Activated T-cell treated with anti-CD3 and anti-CD28 coated beads, Interleukin-2, amount 50 U/mL, for 4 hours (primary cell): ENCODE results near the gene SPAG5. TPM values are rescaled to one million over a fixed set of nuclear protein-coding genes. Genes with fewer than 3 reads are reported as not detected.
"Not testable (repeated sequence)": the region's sequence is repeated elsewhere in the genome, so short reads cannot be mapped to it uniquely, and the experiment has no call there.

Experiments
- ATAC-seq, 2 donors: fragments of 200-7000 bp; cut with Tn5 transposase; one replicate each; pipeline ENCODE4 v1.10.0; 2021
- DNase-seq: peaks from one replicate; pipeline ENCODE4 v3.0.0-alpha.2; 2020
- H3K27me3 Mint-ChIP-seq: one replicate; pipeline ENCODE4 v1.8.0; 2021; ENCODE audit warnings: low read depth, mixed read lengths
- H3K36me3 Mint-ChIP-seq: one replicate; pipeline ENCODE4 v1.8.0; 2022; ENCODE audit warnings: mixed read lengths; ENCODE audit not compliant: insufficient read depth
- H3K4me1 Mint-ChIP-seq: one replicate; pipeline ENCODE4 v1.8.0; 2021; ENCODE audit warnings: low read depth, mixed read lengths
- H3K4me3 Mint-ChIP-seq: one replicate; pipeline ENCODE4 v1.8.0; 2021; ENCODE audit warnings: mild to moderate bottlenecking, moderate library complexity, mixed read lengths
- H3K9me3 Mint-ChIP-seq: one replicate; pipeline ENCODE4 v1.8.0; 2021; ENCODE audit warnings: mixed read lengths
- total RNA-seq, 3 donors: library from RNA; stranded (reverse); gene quantifications; one replicate each; pipeline ENCODE4 v1.2.1, GENCODE V29; 2021

SPAG5 gene
- total RNA-seq, 3 donors from 2014 or later, result 23.8 to 30.4 (median 30.1) TPM

DNA sequence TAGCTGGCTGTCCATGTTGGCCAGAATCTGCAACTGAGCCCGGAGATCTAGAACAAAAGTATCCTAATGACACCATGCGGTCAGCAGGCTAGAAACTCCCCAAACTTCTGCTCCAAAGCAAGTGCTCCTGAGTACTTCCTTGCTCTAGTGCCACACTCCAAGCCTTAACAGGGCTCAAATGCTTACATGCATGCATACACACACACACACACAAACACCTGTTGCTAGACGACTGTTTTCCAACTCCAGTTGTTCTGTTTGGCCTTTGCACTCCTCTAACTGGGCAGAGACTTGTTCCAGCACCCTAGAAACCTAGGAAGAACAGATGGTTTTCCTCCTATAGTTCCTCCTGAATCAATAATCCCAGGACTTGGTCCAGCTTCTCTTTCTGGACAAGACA lies 14.4 kb downstream of the SPAG5 start:
- H3K4me3 Mint-ChIP-seq, result no peak overlapping the region
- H3K36me3 Mint-ChIP-seq, result peaks cover 8% of the 10 kb centered on the region
- no peaks in the 10 kb centered on the region for H3K9me3 Mint-ChIP-seq
- ATAC-seq (no peak), DNase-seq (no peak)
- peaks cover 5% of the 10 kb centered on the region for H3K4me1 Mint-ChIP-seq
- H3K27me3 Mint-ChIP-seq, result no peaks in the 10 kb centered on the region

- H3K4me3 Mint-ChIP-seq, result no peak overlapping the region
- H3K36me3 Mint-ChIP-seq, result peaks cover 2% of the 10 kb centered on the region
- ATAC-seq (no peak), DNase-seq (no peak)
- H3K27me3 Mint-ChIP-seq, result no peaks in the 10 kb centered on the region
- peaks cover 9% of the 10 kb centered on the region for H3K4me1 Mint-ChIP-seq
- no peaks in the 10 kb centered on the region for H3K9me3 Mint-ChIP-seq
These were observed 16.3 kb downstream of the SPAG5 start for GRCh38 chr17:28582513-28582912.

GRCh38 chr17:28580959-28581358 lies 17.9 kb downstream of the SPAG5 start:
- Mint-ChIP-seq H3K36me3 (peaks cover 2% of the 10 kb centered on the region), H3K27me3 (no peaks in the 10 kb centered on the region), H3K4me1 (peaks cover 23% of the 10 kb centered on the region), H3K9me3 (no peaks in the 10 kb centered on the region), H3K4me3 (no peak overlapping the region)
- ATAC-seq (no peak), DNase-seq (no peak)

GRCh38 chr17:28579526-28579925 lies 19.3 kb downstream of the SPAG5 start:
- Mint-ChIP-seq H3K27me3 (no peaks in the 10 kb centered on the region), H3K9me3 (no peaks in the 10 kb centered on the region), H3K36me3 (no peaks in the 10 kb centered on the region), H3K4me1 (peaks cover 25% of the 10 kb centered on the region), H3K4me3 (no peak overlapping the region)
- peak in 1 of 2 donors; percentile 23 for ATAC-seq
- DNase-seq, result no peak

- H3K4me1 Mint-ChIP-seq, result peaks cover 25% of the 10 kb centered on the region
- DNase-seq, result no peak
- H3K4me3 Mint-ChIP-seq, result no peak overlapping the region
- no peak for ATAC-seq
- no peaks in the 10 kb centered on the region for H3K9me3 Mint-ChIP-seq
- H3K27me3 Mint-ChIP-seq, result no peaks in the 10 kb centered on the region
- H3K36me3 Mint-ChIP-seq, result no peaks in the 10 kb centered on the region
These were observed 20.3 kb downstream of the SPAG5 start for GRCh38 chr17:28578246-28579195.

DNA sequence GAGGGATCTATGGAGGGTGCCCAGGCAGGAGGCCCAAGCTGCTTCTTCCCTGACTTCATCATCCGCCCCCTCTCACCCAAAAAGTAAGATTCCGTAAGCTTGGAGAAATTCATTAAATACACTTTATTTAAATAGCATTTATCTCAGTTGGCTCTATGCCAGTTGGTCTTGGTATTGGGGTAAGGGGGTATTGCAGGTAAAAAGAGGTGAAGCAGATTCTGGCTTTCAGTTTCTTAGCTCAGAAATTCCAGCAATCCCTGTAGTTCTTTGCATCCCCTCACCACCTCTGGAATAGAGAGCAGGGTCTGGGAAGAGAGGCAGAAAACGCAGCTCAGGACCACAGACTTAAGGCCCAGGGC lies 21.4 kb downstream of the SPAG5 start:
- no peak overlapping the region for H3K4me3 Mint-ChIP-seq

GRCh38 chr17:28576758-28577465 lies 21.9 kb downstream of the SPAG5 start, which contains the start of gene ALDOC:
Gene ALDOC (minus strand): TSS chr17:28576895. CDS start chr17:28575532, 1,363 bp downstream.
- H3K36me3 Mint-ChIP-seq, result no peaks in the 10 kb centered on the region
- H3K4me1 Mint-ChIP-seq, result peaks cover 40% of the 10 kb centered on the region
- H3K27me3 Mint-ChIP-seq, result no peaks in the 10 kb centered on the region
- peak; percentile 98 for DNase-seq
- peak; percentile 95 to 98 for ATAC-seq
- H3K4me3 Mint-ChIP-seq, result peak within 1 kb of the TSS; percentile 74
- no peaks in the 10 kb centered on the region for H3K9me3 Mint-ChIP-seq

More for the DNA sequence above, 21.4 kb downstream of the SPAG5 start:
- Mint-ChIP-seq H3K27me3 (no peaks in the 10 kb centered on the region), H3K9me3 (no peaks in the 10 kb centered on the region), H3K36me3 (no peaks in the 10 kb centered on the region), H3K4me1 (peaks cover 34% of the 10 kb centered on the region)
- no peak for ATAC-seq
- no peak for DNase-seq

GRCh38 chr17:28576016-28576415 lies 22.8 kb downstream of the SPAG5 start:
- not testable (repeated sequence) for H3K36me3 Mint-ChIP-seq, DNase-seq, H3K9me3 Mint-ChIP-seq, ATAC-seq, H3K27me3 Mint-ChIP-seq
- H3K4me3 Mint-ChIP-seq, result peak overlapping the region; percentile 74
- H3K4me1 Mint-ChIP-seq, result peaks cover 44% of the 10 kb centered on the region

GRCh38 chr17:28575126-28575795 lies 23.6 kb downstream of the SPAG5 start:
- no peaks in the 10 kb centered on the region for H3K9me3 Mint-ChIP-seq
- H3K4me3 Mint-ChIP-seq, result no peak overlapping the region
- no peak for DNase-seq
- no peaks in the 10 kb centered on the region for H3K27me3 Mint-ChIP-seq
- ATAC-seq, result no peak
- peaks cover 47% of the 10 kb centered on the region for H3K4me1 Mint-ChIP-seq
- H3K36me3 Mint-ChIP-seq, result no peaks in the 10 kb centered on the region

- no peak for DNase-seq
- no peak overlapping the region for H3K4me3 Mint-ChIP-seq
- no peaks in the 10 kb centered on the region for H3K9me3 Mint-ChIP-seq
- peaks cover 50% of the 10 kb centered on the region for H3K4me1 Mint-ChIP-seq
- H3K36me3 Mint-ChIP-seq, result no peaks in the 10 kb centered on the region
- no peaks in the 10 kb centered on the region for H3K27me3 Mint-ChIP-seq
- no peak for ATAC-seq
These were observed 24.3 kb downstream of the SPAG5 start for GRCh38 chr17:28574526-28574925.

DNA sequence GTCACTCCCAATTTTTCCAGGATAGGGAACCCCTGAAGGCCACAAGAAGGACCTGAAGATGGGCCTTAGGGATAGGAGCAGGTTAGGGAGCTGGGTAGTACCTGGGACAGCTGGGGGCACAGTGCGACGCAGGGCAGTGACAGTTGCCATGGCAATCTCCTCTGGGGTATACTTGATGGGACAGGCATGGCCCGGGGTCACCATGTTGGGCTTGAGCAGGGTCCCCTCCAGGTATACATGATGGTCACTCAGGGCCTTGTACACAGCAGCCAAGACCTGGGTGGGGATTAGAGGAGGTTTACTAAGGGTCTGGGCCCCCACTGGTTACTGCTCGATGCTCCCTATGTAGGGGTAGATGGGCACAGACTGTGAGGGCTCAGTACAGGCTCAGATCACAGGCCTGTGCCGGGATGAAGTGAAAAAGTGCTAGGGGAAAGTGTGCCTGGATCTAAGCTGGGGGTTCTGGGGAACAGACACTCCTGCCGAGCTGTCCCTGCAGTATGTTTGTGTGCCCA lies 24.8 kb downstream of the SPAG5 start:
- no peaks in the 10 kb centered on the region for H3K36me3 Mint-ChIP-seq
- H3K4me3 Mint-ChIP-seq, result no peak overlapping the region
- no peaks in the 10 kb centered on the region for H3K9me3 Mint-ChIP-seq
- H3K4me1 Mint-ChIP-seq, result peaks cover 49% of the 10 kb centered on the region
- ATAC-seq (no peak), DNase-seq (no peak)
- no peaks in the 10 kb centered on the region for H3K27me3 Mint-ChIP-seq

DNA sequence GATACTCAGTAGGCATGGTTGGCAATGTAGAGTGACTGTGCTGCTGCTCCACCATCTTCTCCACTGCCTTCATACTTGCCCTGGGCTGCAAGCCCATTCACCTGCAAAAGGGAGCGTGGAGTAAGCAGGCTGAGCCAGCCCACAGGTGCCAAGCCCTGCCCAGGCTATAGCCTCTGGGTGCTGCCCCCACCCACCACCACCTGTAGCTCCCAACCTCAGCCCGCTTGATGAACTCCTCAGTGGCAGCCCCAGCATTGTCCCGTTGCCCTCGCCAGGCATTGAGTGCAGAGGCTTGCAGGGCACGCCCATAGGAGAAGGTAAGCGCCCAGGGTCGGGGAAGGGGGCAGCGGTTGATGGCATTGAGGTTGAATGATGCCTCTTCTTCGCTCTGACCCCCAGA lies 25.3 kb downstream of the SPAG5 start:
- DNase-seq (no peak), ATAC-seq (no peak)
- H3K4me1 Mint-ChIP-seq, result peaks cover 51% of the 10 kb centered on the region
- no peak overlapping the region for H3K4me3 Mint-ChIP-seq
- H3K36me3 Mint-ChIP-seq, result peaks cover under 1% of the 10 kb centered on the region
- no peaks in the 10 kb centered on the region for H3K27me3 Mint-ChIP-seq
- no peaks in the 10 kb centered on the region for H3K9me3 Mint-ChIP-seq

DNA sequence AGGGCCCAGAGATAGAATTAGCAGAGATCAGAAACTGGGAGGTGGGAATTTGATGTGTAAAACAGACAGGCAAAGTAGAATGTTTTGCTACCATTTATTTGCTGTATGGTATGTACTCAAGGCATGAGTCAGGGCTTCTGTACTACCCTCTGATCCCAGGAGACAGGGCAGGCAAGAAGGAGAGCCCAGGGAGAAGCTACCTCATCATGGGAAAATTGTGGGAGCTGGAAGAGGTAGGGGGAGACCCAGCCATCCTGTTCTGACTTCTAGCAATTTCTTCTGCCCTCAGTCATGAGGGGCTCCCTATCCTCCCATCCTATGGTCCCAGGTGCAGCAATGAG lies 25.8 kb downstream of the SPAG5 start:
- Mint-ChIP-seq H3K4me3 (no peak overlapping the region), H3K9me3 (no peaks in the 10 kb centered on the region), H3K36me3 (peaks cover 4% of the 10 kb centered on the region), H3K27me3 (no peaks in the 10 kb centered on the region), H3K4me1 (peaks cover 54% of the 10 kb centered on the region)
- ATAC-seq, result no peak
- DNase-seq, result no peak
